Stimulated activated CD4-positive, alpha-beta T cell treated with anti-CD3 and anti-CD28 coated beads, Interleukin-4, amount 100 ng/mL, for 4 hours (primary cell): ENCODE results near the gene ZC3H10.
"Not testable (repeated sequence)": the region's sequence is repeated elsewhere in the genome, so short reads cannot be mapped to it uniquely, and the experiment has no call there.

ENCODE experiments used
- DNase-seq, 2 experiments: peaks; one replicate each; pipeline ENCODE4 v3.0.0-alpha.2; 2020

The ZC3H10 gene, protein sequence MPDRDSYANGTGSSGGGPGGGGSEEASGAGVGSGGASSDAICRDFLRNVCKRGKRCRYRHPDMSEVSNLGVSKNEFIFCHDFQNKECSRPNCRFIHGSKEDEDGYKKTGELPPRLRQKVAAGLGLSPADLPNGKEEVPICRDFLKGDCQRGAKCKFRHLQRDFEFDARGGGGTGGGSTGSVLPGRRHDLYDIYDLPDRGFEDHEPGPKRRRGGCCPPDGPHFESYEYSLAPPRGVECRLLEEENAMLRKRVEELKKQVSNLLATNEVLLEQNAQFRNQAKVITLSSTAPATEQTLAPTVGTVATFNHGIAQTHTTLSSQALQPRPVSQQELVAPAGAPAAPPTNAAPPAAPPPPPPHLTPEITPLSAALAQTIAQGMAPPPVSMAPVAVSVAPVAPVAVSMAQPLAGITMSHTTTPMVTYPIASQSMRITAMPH

DNA sequence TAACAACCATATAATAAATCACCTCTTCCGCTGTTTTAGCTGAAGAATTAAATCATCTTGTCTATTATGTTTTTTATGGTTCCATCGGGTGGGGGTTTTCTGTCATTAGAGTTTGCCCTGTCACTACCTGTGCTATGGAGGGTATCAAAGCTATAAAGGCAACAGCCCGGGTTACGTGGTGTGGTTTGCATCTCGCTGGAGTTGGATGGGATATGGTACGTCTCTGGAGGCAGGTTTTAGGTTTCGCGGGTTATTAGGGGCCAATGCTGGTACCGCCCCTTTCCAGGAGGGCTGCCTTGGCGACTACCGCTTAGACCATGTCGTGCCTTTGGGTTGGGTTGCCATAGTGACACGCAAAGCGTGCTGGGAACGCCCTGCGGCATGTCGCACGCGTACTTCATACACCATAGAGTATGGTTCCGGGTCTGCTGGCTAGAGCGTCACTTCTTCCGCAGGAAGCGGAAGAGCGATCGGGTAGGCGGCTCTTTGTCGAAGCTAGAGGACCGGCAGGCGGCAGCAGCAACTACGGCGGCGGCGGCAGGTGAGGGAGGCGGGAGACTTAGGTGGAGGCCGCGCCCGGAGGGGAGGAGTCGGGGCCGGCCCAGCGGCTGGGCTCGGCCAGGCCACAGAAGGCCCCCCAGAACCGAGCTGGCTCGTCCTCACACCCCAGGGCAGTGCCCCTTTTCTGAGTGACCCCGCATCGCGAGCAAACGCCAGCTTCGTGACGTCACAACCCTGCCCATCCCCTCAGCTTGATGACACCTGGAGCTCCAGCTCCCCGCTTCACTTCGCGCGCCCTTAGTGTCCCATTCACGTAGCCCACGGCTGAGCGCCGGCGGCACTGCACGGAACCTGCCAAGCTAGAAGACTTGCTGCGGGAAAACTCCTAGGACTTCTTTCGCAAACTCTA, at the start of gene ZC3H10:
Gene ZC3H10 (plus strand): TSS at position 489 of the 910 bp plus-strand sequence. CDS start 2,297 bp downstream, outside the sequence.
- DNase-seq = peak; percentile 92 to 98

DNA sequence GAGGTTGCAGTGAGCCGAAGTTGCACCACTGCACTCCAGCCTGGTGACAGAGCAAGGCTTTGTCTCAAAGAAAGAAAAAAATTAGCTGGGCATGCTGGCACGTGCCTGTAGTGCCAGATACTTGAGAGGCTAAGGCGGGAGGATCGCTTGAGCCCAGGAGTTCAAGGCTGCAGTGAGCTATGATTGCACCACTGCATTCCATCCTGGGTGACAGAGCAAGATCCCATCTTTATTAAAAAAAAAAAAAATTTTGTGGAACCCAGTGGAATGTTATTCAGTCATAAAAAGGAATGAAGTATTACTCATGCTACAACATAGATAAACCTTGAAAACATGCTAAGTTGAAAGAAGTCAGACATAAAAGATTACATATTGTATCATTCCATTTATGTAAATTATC, 46.4 kb upstream of the ZC3H10 start:
- no peak for DNase-seq

DNA sequence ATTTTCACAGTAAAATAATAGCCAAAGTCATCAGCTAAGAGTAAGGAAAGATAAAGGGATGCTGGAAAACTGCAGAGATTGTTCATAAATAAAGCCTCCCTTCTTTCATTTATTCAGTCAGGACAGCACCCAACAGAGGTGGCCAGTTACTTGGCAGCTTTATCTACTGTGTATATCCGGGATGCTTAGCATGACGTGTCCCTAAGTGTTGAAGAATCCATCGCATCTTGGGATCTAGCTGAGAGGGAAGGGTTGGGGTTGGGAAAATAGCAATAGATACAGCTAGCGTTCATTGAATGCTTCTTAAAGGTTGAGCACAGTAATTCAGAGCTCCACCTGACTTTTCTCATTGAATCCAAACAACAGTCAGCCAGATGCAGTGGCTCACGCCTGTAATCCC, 43.7 kb upstream of the ZC3H10 start:
- DNase-seq = no peak

DNA sequence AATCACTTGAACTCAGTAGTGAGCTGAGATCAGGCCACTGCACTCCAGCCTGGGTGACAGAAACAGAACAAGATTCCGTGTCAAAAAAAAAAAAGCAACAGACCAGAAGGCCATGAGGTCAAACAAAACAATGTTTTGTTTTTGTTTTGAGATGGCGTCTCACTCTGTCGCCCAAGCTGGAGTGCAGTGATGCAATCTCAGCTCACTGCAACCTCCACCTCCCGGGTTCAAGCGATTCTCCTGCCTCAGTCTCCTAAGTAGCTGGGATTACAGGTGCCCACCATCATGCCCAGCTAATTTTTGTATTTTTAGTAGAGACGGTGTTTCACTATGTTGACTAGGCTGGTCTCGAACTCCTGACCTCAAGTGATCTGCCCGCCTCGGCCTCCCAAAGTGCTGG, 40.1 kb upstream of the ZC3H10 start:
- not testable (repeated sequence) for DNase-seq

DNA sequence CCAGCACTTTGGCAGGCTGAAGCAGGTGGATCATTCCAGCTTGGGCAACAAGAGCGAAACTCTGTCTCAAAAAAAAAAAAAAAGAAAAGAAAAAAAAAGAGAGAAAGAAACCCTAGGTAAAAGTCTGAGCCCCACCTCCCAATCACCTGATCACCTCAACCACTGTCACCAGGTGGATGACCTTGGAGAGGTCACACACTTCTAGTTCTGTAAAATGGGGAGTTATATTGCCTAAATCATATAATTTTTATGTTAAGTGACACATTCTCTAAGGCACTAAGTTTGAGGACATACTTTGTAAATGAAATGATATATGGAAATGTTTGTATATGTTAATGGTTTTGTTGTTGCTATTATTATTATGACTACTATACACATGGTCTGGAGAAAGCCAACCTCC, 39.6 kb upstream of the ZC3H10 start:
- DNase-seq = no peak

DNA sequence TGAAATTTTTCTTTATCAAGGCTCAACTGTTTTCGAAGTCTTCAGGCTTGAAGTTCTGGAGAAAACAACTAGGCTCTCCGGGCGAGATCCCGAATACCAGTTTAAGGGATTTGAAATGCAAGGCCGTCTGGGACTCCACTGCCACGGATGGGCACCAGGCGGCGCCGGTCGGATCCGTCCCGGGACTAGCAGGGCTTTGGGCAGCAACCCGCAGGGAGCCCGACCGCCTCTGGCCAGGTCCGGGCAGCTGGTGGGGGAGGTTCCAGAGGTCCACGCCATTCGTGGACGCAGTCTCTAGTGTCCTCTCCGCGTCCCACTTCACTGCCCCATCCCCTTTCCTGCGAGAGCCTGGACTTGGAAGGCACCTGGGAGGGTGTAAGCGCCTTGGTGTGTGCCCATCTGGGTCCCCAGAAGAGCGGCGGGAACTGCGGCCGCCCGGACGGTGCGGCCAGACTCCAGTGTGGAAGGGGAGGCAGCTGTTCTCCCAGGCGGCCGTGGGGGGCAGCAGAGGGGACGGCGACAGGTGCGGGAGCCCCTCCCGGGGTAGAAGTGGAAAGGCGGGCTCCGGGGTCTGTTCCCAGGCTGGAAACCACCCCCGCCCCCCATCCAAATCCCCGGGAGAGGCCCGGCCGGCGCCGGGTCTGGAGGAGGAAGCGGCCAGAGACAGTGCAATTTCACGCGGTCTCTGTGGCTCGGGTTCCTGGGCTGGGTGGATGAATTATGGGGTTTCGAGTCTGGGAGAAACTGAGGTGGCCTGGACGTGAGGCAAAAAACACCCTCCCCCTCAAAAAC, 38.9 kb upstream of the ZC3H10 start:
- peak; percentile 27 to 45 for DNase-seq

DNA sequence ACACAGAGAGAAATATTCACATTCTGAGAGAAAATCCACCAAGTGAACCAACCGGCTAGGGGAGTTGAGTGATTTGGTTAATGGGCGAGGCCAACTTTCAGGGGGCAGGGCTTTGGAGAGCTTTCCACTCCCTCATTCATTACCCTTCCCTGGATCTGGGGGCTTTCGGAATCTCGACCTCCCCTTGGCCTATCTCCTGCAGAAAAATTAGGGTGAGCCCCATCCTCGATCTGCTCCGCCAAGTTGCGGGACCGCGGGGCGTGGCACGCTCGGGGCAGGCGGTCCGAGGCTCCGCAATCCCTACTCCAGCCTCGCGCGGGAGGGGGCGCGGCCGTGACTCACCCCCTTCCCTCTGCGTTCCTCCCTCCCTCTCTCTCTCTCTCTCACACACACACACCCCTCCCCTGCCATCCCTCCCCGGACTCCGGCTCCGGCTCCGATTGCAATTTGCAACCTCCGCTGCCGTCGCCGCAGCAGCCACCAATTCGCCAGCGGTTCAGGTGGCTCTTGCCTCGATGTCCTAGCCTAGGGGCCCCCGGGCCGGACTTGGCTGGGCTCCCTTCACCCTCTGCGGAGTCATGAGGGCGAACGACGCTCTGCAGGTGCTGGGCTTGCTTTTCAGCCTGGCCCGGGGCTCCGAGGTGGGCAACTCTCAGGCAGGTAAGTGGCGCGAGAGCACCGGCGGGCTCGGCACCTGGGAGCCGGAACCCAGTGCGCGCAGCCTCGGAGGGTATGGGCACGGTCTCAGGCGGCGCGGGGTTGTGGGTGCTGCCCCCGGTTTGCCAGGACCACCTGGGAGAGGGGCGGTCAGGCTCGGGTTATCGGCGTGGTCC, 38.1 kb upstream of the ZC3H10 start, which contains the start of gene ERBB3:
Gene ERBB3 (plus strand): TSS at position 443 of the 833 bp plus-strand sequence. CDS start 136 bp downstream, at position 579.
- DNase-seq = peak; percentile 65 to 70

DNA sequence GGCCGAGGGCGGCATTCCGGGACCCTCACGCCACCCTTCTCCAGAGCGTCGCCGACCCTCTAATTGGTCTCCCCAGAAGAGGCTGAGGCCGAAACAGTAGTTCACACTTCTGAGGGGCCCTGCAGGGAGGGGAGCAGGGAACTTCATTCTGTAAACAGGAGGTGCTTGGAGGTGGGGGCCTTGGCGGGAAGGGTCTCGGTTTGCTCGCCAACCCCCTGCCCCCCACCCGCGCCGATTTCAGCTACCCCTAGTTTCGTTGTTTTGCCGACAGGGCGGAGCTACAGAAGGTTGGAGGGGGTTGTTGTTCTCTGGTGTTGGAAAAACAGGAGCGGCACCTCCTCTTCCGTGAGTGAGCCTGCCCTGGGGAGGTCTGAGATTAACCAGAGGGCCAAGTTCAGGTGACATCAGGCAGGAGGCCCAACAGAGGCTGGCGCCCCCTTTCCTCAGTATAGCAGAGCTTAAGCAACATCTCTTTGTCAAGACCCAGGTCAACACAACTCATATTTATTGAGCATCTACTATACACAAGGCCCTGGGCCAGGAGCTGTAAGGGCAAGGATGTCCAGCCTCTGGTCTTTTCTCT, 37.4 kb upstream of the ZC3H10 start:
- DNase-seq = no peak

DNA sequence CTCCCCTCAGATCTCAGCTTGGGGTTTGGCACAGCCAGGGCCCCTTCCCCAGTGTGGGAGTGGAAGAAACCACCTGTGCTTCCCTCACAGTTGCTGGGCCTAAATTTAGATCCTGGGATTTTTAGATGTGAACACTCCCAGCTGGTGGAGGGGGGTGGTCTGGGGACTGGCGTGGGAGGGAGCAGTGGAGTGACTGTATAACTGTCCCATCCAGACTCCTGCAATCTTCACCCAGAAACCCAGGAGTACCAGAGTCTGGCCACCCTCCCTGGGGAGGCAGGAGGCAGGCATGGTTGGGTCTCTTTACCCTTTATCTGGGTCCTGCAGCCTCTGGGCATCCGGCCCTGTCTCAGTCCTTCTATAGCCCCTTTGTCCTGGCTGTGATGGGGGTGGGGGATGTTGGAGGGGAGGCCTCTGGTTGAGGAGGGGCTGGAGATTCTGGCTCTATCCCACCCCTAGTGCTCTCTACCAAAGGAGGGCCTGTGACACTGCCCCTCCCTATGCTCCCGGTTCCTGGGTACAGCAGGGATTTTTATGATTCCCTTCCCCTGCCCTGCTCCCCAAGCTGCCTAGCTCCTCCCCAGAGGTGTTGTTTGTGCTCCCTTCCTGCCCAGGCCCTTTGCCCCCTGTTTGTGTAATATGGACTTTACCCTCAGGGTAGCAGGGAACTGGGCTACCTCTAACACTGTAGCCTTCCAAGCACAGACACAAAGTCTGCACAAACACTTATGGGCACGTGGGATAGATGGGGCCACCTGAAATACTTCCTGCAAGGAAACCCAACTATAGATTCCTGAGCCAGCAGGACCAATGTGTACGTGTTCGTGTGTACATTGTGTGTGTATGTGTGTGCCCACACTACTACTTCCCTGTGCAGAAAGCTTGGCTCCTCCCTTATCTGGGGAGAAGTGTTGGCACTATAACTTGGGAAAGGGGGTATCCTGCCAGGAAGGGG, 36.4 kb upstream of the ZC3H10 start:
- no peak for DNase-seq

DNA sequence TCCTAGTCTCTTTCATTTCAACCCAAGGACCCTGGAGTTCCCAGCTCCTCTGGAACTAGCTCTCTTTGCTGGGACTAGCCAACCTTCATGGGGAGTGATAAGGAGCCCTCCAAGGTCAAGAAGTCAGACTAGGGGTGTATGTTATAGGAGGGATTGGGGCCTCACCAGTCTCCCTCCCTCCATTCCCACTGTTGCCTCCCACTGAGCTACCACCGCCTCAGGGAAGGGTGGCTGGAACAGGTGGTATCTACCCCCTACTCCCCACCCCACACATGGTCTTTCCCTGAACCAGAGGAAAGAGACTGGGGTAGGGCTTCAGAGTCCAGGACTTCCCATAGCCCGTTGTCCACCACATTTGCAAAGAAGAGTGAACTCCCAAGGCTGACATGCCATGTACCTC, 35.7 kb upstream of the ZC3H10 start:
- no peak for DNase-seq

DNA sequence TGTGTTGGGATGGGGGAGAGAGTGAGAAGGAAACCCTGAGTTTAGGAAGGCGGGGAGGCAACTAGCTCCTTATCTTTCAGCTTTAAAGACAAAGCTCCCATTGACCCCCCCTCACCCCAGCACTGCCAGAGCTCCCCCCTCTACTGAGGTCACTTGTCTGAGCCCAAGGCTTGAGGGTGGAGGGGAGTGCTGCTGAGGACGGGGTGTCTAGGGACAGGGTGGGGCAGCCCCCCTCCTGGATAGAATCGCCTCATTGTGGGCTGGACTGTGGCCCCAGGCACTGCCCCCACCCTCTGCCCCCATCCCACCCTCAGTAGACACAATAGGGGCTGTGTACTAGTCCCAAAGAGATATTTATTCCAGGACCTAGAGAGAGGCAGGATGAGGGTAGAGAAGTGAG, 35.1 kb upstream of the ZC3H10 start:
- DNase-seq = no peak

DNA sequence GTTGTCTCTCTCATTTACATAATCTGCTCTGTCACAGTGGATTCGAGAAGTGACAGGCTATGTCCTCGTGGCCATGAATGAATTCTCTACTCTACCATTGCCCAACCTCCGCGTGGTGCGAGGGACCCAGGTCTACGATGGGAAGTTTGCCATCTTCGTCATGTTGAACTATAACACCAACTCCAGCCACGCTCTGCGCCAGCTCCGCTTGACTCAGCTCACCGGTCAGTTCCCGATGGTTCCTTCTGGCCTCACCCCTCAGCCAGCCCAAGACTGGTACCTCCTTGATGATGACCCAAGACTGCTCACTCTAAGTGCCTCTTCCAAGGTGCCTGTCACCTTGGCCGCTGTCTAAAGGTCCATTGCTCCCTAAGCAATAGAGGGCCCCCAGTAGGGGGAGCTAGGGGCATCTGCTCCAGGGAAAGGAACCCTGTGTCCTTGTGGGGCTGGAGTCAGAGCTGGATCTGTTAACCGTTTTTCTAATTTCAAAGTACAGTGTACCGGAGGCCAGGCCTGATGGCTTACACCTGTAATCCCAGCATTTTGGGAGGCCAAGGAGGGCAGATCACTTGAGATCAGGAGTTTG, 33.0 kb upstream of the ZC3H10 start:
- no peak for DNase-seq

DNA sequence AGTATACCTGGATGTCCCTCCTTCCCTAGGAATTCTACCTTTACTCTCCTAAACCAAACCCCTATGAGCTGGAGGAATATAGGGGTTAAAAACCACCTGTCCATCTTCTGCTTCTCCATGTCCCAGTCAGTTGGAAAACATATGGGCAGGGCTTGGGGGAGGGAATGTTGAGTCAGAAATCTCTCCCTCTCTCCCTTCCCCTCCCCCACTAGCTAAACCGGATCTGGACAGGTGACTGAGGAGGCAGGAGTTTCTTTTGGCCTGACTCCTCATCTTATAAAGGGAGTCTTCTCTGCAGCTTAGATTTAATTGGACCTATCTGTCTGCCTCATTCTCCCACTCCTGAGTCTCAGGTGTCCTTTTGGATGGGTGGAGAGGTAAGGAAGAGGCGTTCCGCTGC, 32.0 kb upstream of the ZC3H10 start:
- DNase-seq = no peak

DNA sequence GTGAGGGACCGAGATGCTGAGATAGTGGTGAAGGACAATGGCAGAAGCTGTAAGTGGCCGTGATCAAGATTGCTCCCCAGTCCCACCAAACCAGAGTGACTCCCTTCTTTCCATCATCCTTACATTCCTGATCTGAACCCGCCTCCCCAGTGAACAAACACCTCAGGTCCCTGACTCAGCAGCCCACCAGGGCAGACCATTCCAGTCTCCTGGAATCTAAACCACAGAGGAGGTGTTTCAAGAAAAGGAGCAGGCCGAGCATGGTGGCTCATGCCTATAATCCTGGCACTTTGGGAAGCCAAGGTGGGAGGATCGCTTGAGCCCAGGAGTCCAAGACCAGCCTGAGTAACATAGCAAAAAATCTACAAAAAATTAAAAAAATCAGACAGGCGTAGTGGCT, 31.5 kb upstream of the ZC3H10 start:
- no peak for DNase-seq

DNA sequence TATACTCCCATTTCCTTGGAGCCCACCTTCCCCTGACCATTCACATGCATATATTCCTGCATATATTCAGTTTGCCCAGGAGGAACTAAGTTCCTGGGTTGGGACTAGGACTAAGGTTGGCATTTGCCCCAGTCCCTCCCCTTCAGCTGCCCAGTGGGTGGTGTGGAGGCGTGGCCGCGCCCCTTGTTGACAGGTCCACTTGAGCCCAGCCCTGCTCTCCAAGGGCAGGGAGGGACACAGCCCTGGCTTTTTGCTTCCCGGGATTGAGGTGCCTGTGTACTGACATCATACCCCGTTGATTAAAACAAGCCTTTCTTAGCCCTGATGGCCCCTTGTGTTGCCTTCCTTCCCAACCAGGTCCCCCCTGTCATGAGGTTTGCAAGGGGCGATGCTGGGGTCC, 30.8 kb upstream of the ZC3H10 start:
- no peak for DNase-seq

DNA sequence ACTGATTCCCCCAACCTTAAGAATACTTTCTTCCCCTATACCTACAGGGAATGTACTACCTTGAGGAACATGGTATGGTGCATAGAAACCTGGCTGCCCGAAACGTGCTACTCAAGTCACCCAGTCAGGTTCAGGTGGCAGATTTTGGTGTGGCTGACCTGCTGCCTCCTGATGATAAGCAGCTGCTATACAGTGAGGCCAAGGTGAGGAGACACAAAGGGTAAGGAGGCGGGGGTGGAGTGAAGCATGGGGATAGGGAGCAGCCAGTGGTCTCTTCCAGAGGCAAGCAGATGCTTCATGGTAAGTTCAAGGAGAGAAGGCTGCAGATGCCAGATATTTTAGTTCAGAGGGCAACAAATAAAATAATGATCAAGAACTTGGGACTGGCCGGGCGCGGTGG, 20.3 kb upstream of the ZC3H10 start:
- DNase-seq = no peak

DNA sequence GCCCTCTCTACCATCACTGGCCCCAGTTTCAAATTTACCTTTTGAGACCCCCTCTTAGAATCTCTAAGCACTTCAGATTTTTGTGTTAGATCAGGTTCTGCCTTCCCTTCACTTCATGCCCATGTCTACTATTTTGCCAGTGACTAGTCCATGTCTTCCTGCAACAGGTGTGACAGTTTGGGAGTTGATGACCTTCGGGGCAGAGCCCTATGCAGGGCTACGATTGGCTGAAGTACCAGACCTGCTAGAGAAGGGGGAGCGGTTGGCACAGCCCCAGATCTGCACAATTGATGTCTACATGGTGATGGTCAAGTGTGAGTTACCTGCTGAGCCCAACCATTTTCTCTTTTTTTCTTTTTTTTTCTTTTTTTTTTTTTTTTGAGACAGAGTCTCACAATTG, 19.5 kb upstream of the ZC3H10 start:
- no peak for DNase-seq

DNA sequence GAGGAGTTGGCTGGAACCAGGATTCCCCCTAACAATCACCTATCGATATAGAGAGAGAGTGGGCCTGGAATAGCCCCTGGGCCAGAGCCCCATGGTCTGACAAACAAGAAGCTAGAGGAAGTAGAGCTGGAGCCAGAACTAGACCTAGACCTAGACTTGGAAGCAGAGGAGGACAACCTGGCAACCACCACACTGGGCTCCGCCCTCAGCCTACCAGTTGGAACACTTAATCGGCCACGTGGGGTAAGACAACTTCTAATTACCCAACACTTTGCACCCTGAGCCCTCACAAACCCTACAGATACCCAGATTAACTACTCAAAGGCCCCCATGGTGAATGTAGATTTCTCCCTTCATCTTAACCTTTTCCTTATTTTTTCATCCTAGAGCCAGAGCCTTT, 18.3 kb upstream of the ZC3H10 start:
- DNase-seq = no peak

DNA sequence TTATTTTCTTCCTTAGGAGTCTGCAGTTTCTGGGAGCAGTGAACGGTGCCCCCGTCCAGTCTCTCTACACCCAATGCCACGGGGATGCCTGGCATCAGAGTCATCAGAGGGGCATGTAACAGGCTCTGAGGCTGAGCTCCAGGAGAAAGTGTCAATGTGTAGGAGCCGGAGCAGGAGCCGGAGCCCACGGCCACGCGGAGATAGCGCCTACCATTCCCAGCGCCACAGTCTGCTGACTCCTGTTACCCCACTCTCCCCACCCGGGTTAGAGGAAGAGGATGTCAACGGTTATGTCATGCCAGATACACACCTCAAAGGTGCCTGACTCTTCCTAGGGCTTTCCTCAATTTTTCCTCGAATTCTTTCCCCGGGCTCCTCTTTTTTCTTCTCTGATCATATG, 17.0 kb upstream of the ZC3H10 start:
- DNase-seq = no peak

DNA sequence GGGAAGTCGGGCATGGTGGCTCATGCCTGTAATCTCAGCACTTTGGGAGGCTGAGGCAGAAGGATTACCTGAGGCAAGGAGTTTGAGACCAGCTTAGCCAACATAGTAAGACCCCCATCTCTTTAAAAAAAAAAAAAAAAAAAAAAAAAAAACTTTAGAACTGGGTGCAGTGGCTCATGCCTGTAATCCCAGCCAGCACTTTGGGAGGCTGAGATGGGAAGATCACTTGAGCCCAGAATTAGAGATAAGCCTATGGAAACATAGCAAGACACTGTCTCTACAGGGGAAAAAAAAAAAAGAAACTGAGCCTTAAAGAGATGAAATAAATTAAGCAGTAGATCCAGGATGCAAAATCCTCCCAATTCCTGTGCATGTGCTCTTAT, 15.4 kb upstream of the ZC3H10 start:
- no peak for DNase-seq
